Stimulated activated CD8-positive, alpha-beta memory T cell treated with anti-CD3 and anti-CD28 coated beads, Interleukin-4, amount 100 ng/mL, for 24 hours (primary cell): ENCODE results near the gene ZFP57.

Source experiments
- DNase-seq: peaks from one replicate; pipeline ENCODE4 v3.0.0-alpha.2; 2020; ENCODE audit warnings: low read depth

The ZFP57 gene

DNA sequence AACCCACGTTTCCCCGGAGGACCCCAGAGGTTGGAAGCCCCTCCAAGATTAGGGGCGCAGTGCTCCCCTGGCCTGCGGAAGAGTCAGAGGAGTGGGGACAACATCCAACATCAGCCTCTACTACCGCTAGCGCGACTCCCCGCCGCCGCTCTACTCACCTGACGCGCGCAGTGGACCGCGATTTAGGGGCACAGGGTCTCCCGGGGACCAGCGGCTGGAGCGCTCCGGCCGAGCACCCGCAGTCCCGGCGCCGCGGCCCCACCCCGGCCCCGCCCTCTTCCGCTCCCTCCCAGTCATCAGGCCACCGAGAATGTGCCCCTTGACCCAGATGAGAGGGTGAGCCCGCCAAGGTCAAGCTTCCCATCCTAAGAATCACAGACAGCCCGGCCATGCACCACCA, at the start of gene ZFP57:
Gene ZFP57 (minus strand): TSS at position 249 of the 400 bp plus-strand sequence. CDS start 4,149 bp downstream, outside the sequence.
- no peak for DNase-seq

- DNase-seq = no peak
Measured at GRCh38 chr6:29730575-29731126, 49.7 kb upstream of the ZFP57 start.

DNA sequence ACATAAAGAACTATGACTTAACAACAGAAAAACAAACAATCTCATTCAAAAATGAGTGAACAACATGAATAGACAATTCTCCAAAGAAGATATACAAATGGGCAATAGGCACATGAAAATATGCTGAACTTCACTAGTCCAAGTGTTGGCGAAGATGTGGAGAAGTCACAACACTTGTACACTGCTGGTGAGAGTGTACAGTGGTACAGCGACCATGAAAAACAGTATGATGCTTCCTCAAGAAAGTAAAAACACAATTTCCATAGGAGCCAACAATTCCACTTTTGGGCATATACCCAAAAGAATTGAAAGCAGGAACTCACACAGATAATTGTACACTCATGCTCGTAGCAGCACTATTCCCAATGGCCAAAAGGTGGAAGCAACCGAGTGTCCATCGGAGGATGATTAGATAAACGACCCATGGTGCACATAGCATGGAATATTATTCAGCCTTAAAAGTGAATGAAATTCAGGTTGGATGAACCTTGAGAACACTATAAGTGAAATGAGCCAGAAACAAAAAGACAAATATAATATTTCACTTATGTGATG, 48.9 kb upstream of the ZFP57 start:
- DNase-seq = no peak

- no peak for DNase-seq
Measured at GRCh38 chr6:29728875-29729270, 47.9 kb upstream of the ZFP57 start.

GRCh38 chr6:29728173-29728874, 47.4 kb upstream of the ZFP57 start:
- no peak for DNase-seq

- no peak for DNase-seq
Measured at GRCh38 chr6:29727637-29728036, 46.7 kb upstream of the ZFP57 start.

GRCh38 chr6:29726571-29727194, 45.7 kb upstream of the ZFP57 start:
- no peak for DNase-seq

DNA sequence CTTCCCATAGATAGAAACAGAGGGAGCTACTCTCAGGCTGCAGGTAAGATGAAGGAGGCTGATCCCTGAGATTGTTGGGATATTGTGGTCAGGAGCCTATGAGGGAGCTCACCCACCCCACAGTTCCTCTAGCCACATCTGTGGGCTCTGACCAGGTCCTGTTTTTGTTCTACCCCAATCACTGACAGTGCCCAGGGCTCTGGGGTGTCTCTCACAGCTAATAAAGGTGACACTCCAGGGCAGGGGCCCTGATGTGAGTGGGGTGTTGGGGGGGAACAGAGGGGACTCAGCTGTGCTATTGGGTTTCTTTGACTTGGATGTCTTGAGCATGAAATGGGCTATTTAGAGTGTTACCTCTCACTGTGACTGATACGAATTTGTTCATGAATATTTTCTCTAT, 45.0 kb upstream of the ZFP57 start:
- DNase-seq = no peak

DNA sequence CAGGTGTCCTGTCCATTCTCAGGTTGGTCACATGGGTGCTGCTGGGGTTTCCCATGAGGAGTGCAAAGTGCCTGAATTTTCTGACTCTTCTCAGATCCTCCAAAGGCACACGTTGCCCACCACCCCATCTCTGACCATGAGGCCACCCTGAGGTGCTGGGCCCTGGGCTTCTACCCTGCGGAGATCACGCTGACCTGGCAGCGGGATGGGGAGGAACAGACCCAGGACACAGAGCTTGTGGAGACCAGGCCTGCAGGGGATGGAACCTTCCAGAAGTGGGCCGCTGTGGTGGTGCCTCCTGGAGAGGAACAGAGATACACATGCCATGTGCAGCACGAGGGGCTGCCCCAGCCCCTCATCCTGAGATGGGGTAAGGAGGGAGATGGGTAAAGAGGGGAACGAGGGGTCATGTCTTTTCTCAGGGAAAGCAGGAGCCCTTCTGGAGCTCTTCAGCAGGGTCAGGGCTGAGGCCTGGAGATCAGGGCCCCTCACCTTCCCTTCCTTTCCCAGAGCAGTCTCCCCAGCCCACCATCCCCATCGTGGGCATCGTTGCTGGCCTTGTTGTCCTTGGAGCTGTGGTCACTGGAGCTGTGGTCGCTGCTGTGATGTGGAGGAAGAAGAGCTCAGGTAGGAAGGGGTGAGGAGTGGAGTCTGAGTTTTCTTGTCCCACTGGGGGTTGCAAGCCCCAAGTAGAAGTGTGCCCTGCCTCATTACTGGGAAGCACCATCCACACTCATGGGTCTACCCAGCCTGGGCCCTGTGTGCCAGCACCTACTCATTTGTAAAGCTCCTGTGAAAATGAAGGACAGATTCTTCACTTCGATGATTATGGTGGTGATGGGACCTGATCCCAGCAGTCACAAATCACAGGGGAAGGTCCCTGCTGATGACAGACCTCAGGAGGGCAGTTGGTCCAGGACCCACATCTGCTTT, 44.3 kb upstream of the ZFP57 start:
- no peak for DNase-seq

DNA sequence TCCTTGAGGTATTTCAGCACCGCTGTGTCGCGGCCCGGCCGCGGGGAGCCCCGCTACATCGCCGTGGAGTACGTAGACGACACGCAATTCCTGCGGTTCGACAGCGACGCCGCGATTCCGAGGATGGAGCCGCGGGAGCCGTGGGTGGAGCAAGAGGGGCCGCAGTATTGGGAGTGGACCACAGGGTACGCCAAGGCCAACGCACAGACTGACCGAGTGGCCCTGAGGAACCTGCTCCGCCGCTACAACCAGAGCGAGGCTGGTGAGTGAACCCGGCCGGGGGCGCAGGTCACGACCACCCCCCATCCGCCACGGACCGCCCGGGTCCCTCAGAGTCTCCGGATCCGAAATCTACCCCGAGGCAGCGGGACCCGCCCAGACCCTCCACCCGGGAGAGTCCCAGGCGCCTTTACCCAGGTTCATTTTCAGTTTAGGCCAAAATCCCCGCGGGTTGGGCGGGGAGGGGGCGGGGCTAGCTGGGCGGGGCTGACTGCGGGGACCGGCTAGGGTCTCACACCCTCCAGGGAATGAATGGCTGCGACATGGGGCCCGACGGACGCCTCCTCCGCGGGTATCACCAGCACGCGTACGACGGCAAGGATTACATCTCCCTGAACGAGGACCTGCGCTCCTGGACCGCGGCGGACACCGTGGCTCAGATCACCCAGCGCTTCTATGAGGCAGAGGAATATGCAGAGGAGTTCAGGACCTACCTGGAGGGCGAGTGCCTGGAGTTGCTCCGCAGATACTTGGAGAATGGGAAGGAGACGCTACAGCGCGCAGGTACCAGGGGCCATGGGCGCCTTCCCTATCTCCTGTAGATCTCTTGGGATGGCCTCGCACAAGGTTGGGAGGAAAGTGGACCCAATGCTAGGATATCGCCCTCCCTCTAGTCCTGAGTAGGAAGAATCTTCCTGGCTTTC, 43.0 kb upstream of the ZFP57 start:
- DNase-seq = peak; percentile 77

- DNase-seq = peak; percentile 64
Measured at GRCh38 chr6:29723262-29723665, 42.3 kb upstream of the ZFP57 start, which contains the start of gene HLA-F. Gene HLA-F (plus strand): TSS chr6:29723434. CDS start chr6:29723464, 30 bp downstream.

- DNase-seq = no peak
Measured at GRCh38 chr6:29720863-29721262, 39.9 kb upstream of the ZFP57 start.

GRCh38 chr6:29710281-29710941, 29.5 kb upstream of the ZFP57 start:
- DNase-seq = no peak

DNA sequence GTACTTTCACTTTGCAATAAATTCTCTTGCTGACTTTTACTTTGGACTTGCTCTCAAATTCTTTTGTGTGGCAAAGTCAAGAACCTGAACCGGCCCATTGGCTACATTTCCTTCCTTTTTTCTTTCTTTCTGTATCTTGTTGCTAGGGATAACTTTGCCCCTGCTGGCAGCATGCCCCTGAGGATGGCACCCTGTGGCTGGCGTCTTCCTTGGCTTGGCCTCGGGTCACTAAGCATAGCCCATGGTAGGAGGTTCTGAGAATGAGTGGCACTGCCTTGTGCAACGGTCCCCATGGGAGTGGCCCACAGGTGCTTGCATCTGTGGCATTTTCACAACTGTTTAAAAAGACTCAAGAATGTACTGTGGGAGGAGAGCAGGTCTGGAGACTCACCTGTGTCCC, 28.2 kb upstream of the ZFP57 start:
- DNase-seq = no peak

GRCh38 chr6:29708432-29709179, 27.7 kb upstream of the ZFP57 start:
- DNase-seq = no peak

GRCh38 chr6:29705389-29706231, 24.7 kb upstream of the ZFP57 start:
- no peak for DNase-seq

GRCh38 chr6:29702519-29703103, 21.7 kb upstream of the ZFP57 start:
- DNase-seq = peak; percentile 71
